Gastroesophageal sphincter (tissue), 3 donors: ENCODE data around the gene SLC19A2.

Experiments
- EP300 ChIP-seq: sonication (generic); formaldehyde crosslinking; IDR thresholded peaks from one replicate; pipeline ENCODE4 v1.6.1; 2017; ENCODE audit warnings: antibody characterized with exemption, mild to moderate bottlenecking
- POLR2A ChIP-seq, 2 donors: fragments of 450-650 bp; IDR thresholded peaks; one replicate each; pipeline ENCODE4 v1.6.1; 2017; ENCODE audit warnings: antibody characterized with exemption in 2 of 2, mild to moderate bottlenecking in 2 of 2, moderate library complexity in 1 of 2
- POLR2AphosphoS5 ChIP-seq: sonication (generic); formaldehyde crosslinking; IDR thresholded peaks from one replicate; pipeline ENCODE4 v1.6.1; 2017; ENCODE audit warnings: antibody characterized with exemption
- TF ChIP-seq, protein P1 (sequence below), 4 experiments: fragments of 200-600 bp in 2 of 4; fragments of 450-650 bp in 2 of 4; sonication (generic) in 1 of 4; IDR thresholded peaks; one replicate each; pipeline ENCODE4 v1.5.1; 2017 to 2019; ENCODE audit warnings: antibody characterized with exemption in 4 of 4, mild to moderate bottlenecking in 2 of 4, moderate library complexity in 2 of 4

DNA sequence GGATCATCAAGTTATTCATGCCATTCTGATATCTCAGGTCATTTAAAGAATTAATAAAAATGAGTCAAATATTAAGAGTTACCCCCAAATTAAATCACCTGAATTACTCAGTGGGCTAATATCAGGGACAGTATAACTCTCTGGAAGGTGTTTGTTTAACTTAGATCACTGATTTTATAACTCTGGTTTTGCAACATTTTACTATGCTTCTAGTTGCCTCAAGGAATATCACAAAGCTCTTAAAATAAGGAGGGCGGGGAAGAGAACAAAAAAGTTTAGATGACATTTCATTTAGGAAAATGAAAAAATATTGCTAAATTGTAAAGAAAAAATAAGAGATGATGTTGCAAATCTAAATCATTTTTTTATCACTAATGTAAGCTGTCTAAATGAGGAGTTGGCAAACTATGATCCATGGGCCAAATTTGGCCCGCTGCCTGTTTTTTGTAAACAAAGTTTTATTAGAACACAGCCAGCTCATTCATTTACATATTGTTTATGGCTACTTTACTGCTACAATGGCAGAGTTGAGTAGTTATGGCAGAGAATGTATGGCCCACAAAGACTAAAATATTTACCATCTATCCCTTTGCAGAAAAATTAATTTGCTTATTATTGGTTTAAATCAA, 31.9 kb upstream of the SLC19A2 start:
- TF ChIP-seq, protein P1, sequence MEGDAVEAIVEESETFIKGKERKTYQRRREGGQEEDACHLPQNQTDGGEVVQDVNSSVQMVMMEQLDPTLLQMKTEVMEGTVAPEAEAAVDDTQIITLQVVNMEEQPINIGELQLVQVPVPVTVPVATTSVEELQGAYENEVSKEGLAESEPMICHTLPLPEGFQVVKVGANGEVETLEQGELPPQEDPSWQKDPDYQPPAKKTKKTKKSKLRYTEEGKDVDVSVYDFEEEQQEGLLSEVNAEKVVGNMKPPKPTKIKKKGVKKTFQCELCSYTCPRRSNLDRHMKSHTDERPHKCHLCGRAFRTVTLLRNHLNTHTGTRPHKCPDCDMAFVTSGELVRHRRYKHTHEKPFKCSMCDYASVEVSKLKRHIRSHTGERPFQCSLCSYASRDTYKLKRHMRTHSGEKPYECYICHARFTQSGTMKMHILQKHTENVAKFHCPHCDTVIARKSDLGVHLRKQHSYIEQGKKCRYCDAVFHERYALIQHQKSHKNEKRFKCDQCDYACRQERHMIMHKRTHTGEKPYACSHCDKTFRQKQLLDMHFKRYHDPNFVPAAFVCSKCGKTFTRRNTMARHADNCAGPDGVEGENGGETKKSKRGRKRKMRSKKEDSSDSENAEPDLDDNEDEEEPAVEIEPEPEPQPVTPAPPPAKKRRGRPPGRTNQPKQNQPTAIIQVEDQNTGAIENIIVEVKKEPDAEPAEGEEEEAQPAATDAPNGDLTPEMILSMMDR (IDR thresholded peaks at IDR 0.05), result no peak
- TF ChIP-seq POLR2AphosphoS5, result no peak
- TF ChIP-seq POLR2A (IDR thresholded peaks at IDR 0.05), result no peak
- no peak for TF ChIP-seq EP300
